NT2/D1 (cell line): ENCODE measurements around the gene STRIT1.

Experiments used
- DNase-seq: peaks from one replicate; pipeline ENCODE4 v3.0.0-alpha.2; 2011; ENCODE audit warnings: low read depth, low spot score
- H3K27me3 ChIP-seq: 2 replicates; pipeline ENCODE4 v1.6.0; 2011; ENCODE audit warnings: mild to moderate bottlenecking; ENCODE audit not compliant: insufficient read length, insufficient read depth
- H3K36me3 ChIP-seq: 2 replicates; pipeline ENCODE4 v1.6.1; 2011; ENCODE audit warnings: mild to moderate bottlenecking, low read length, mixed read lengths; ENCODE audit not compliant: insufficient read depth, insufficient read length
- H3K4me1 ChIP-seq: 2 replicates; pipeline ENCODE4 v1.5.1; 2011; ENCODE audit not compliant: insufficient read depth, insufficient read length
- H3K4me3 ChIP-seq: 2 replicates; pipeline ENCODE4 v1.5.1; 2011; ENCODE audit warnings: low read depth; ENCODE audit not compliant: insufficient read length
- H3K9ac ChIP-seq: 2 replicates; pipeline ENCODE4 v1.6.0; 2011; ENCODE audit warnings: low read depth; ENCODE audit not compliant: insufficient read length
- H3K9me3 ChIP-seq: 2 replicates; pipeline ENCODE4 v1.5.1; 2011; ENCODE audit warnings: mild to moderate bottlenecking, low read length; ENCODE audit not compliant: insufficient read depth
- SUZ12 ChIP-seq: IDR thresholded peaks from 2 replicates; pipeline ENCODE4 v1.6.1; 2011; ENCODE audit not compliant: insufficient read length, insufficient read depth; ENCODE audit errors: extremely low read depth
- YY1 ChIP-seq: IDR thresholded peaks from 2 replicates; pipeline ENCODE4 v1.6.1; 2011; ENCODE audit not compliant: insufficient read length, insufficient read depth
- ZNF274 ChIP-seq: IDR thresholded peaks from 2 replicates; pipeline ENCODE4 v1.6.1; 2011; ENCODE audit warnings: mild to moderate bottlenecking, low read depth, low read length

Gene STRIT1

DNA sequence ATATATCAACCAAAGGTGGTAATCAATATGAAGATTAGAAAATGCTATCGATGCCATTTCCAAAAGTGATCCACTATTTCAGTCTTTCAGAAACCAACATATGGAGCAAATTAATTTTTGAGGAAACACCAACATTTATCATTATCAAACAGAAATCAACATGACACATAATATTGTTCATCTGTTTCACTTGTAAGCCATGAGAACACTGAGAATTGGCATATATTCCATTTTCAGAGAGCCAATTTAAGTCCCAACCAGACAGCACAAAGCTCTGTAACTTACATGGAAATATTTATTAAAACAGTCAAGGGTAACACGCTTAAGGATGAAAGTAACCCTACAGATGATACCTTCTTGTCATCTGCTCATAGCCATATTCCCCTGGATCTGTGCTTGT, 37.6 kb upstream of the STRIT1 start:
- H3K36me3 ChIP-seq = no peaks in the 10 kb centered on the region
- no peak for DNase-seq
- TF ChIP-seq ZNF274 (no peak), YY1 (no peak), SUZ12 (no peak)
- H3K4me3 ChIP-seq = no peak overlapping the region
- no peaks in the 10 kb centered on the region for H3K27me3 ChIP-seq
- H3K9ac ChIP-seq = no peak overlapping the region
- H3K9me3 ChIP-seq = no peaks in the 10 kb centered on the region
- H3K4me1 ChIP-seq = no peaks in the 10 kb centered on the region

DNA sequence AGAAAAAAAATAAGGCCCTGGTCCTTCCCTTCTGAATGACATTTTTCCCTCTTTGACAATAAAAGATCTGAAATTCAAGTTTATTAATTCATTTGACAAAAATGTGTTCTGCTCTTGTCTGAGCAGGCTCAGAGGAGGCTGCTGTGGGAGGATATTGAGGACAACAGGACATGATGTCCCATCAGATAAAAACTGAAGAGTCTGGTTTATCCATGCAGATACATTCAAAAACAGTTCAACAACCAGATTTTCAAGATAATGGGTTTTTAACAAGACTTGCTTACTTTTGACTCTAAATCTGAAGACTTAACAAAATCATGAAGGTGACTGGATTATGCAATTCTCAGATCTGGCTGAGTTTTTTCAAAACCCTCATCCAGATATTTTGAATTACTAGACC, 36.9 kb upstream of the STRIT1 start:
- TF ChIP-seq YY1 (no peak), SUZ12 (no peak), ZNF274 (no peak)
- H3K27me3 ChIP-seq = no peaks in the 10 kb centered on the region
- H3K36me3 ChIP-seq = no peaks in the 10 kb centered on the region
- no peak overlapping the region for H3K4me3 ChIP-seq
- no peaks in the 10 kb centered on the region for H3K4me1 ChIP-seq
- DNase-seq = no peak
- H3K9ac ChIP-seq = no peak overlapping the region
- H3K9me3 ChIP-seq = no peaks in the 10 kb centered on the region

DNA sequence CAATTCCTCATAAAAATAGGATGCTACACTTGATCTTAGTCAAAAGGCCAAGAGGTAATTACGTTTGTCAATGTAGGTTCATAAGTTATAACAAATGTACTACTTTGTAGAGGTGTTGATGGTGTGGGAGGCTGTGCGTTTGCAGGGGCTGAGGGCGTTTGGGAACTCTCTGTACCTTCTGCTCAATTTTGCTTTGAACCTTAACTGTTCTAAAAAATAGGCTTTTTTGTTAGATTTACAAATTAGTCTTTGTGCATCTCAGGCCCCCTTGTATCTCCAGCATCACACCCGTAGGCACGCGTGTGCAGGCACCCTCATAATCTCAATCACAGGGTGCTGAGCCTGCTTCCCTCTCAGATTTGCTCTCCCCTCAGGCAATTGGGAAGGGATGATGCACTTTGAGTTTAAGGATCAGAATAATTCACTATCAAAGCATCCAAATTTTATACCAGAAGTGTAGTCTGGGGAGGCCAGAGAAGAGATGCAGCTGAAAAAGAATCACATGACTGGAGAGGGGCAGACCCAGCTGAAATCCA, 36.1 kb upstream of the STRIT1 start:
- Histone ChIP-seq H3K9me3 (no peaks in the 10 kb centered on the region), H3K9ac (no peak overlapping the region), H3K4me1 (no peaks in the 10 kb centered on the region), H3K4me3 (no peak overlapping the region), H3K27me3 (no peaks in the 10 kb centered on the region), H3K36me3 (no peaks in the 10 kb centered on the region)
- TF ChIP-seq YY1 = no peak
- no peak for TF ChIP-seq ZNF274
- TF ChIP-seq SUZ12 = no peak
- DNase-seq = no peak

DNA sequence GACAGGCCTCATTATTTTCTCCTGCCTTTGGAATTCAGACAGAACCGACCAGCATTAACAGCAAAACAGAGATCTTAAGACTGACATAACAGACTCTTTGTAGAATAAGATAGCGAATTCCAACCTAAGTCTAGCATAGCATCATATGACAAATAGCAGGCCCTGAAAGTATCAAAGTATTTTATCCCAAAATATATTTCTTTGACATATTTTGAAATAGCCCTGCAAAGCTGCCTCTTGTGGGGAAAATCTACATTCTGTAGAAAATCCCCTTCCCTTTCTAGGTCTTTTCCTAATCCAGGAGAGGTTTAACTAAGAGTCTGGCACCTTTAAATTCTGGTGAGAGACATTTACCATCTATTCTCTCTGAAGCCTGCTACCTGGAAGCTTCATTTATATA, 34.4 kb upstream of the STRIT1 start:
- Histone ChIP-seq H3K36me3 (no peaks in the 10 kb centered on the region), H3K4me3 (no peak overlapping the region), H3K9me3 (no peaks in the 10 kb centered on the region), H3K9ac (no peak overlapping the region), H3K4me1 (no peaks in the 10 kb centered on the region), H3K27me3 (no peaks in the 10 kb centered on the region)
- TF ChIP-seq YY1 (no peak), ZNF274 (no peak), SUZ12 (no peak)
- no peak for DNase-seq

DNA sequence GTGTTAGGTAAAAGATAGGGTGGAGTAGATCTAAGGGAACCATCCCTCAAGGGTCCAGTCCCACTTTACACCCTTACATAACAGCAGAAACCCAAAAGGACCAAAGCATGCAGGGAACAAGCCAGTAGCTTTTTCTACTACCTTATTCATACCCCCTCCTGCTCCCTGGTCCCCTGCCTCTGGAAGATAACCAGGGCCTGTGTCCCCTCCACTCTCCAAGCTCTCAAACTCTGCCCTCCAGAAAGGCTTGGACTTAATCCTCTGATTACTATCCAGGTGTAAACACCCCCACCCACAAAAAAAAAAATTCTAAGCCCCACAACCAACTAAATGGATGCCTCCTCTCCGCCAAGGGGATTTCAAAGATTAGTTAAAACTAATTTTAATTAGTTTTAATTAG, 33.9 kb upstream of the STRIT1 start:
- no peaks in the 10 kb centered on the region for H3K9me3 ChIP-seq
- DNase-seq = no peak
- H3K4me1 ChIP-seq = no peaks in the 10 kb centered on the region
- no peak for TF ChIP-seq ZNF274
- TF ChIP-seq YY1 = no peak
- no peaks in the 10 kb centered on the region for H3K27me3 ChIP-seq
- no peaks in the 10 kb centered on the region for H3K36me3 ChIP-seq
- H3K9ac ChIP-seq = no peak overlapping the region
- no peak overlapping the region for H3K4me3 ChIP-seq

DNA sequence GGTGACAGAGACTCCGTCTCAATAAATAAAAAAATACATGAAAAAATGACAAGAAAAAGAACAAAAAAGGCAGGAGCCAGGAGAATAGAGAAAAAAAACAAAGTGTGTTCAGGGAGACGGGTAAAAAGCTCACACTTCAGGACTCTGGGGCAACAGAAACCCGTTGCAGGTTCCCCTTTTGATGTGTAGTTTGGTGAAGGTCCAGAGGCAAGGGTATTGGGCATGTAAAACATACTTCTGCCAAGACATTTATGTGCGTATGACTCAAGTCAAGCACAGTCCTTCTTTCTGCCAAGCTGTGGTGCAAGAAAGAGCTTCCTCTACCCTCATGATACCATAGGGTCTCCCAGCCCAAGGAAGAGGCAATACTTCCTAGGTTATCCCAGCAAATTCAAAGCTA, 33.4 kb upstream of the STRIT1 start:
- Histone ChIP-seq H3K4me1 (no peaks in the 10 kb centered on the region), H3K9me3 (no peaks in the 10 kb centered on the region), H3K9ac (no peak overlapping the region), H3K27me3 (no peaks in the 10 kb centered on the region), H3K36me3 (no peaks in the 10 kb centered on the region), H3K4me3 (no peak overlapping the region)
- TF ChIP-seq YY1 (no peak), ZNF274 (no peak), SUZ12 (no peak)
- DNase-seq = no peak

DNA sequence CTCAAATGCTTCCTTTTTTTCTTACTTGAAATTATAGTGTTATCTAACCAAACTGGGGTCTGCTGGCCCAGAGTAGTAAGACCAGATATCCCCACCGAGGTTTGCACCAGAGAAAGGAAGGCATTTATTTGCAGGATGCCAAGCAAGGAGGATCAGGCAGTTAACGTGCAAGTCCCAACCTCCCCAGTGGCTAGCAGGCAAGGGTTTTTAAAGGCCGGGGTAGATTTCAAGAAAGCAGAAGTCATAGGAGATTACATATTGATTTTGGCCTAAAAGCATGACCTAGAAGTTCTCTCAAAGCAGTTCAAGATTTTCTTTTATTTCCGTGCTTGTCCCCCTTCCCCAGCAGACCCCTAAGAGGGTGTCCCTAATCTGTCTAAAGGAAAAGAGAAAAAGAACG, 32.8 kb upstream of the STRIT1 start:
- TF ChIP-seq YY1 = no peak
- Histone ChIP-seq H3K4me1 (no peaks in the 10 kb centered on the region), H3K9ac (no peak overlapping the region), H3K36me3 (no peaks in the 10 kb centered on the region), H3K4me3 (no peak overlapping the region), H3K9me3 (no peaks in the 10 kb centered on the region), H3K27me3 (no peaks in the 10 kb centered on the region)
- DNase-seq = no peak

DNA sequence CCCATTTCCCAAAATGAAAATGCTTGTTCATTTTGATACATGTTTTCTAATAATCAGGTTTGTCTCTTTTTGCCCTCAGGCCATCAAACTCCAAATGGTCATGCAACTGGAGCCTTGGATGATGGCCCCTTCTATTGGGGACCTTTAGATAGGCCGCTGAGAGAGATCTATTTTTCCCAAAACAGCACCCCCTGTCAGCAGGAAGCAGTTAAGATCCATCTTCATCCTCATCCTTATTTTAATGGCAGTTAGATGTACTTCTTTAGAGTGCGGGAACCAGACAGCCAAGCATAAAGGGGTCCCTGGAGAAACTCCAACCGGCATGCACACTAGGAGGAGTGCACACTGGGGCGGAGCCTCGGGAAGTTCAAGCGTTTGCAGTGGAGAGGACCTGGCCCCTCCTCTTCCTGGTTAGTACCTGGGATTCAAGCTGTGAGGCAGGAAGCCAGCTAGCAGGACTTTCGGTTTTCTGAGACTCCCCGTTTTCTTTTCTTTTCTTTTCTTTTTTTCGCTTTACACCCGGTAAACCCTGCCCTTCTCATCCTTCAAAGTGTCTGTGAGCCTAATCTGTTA, 31.9 kb upstream of the STRIT1 start:
- no peak overlapping the region for H3K4me3 ChIP-seq
- H3K9me3 ChIP-seq = no peaks in the 10 kb centered on the region
- no peaks in the 10 kb centered on the region for H3K27me3 ChIP-seq
- H3K4me1 ChIP-seq = no peaks in the 10 kb centered on the region
- DNase-seq = no peak
- TF ChIP-seq YY1 = no peak
- H3K9ac ChIP-seq = no peak overlapping the region
- no peaks in the 10 kb centered on the region for H3K36me3 ChIP-seq
